Skeletal muscle cell (primary cell): ENCODE data around the gene GTF2H4.
"Not testable (repeated sequence)": the region's sequence is repeated elsewhere in the genome, so short reads cannot be mapped to it uniquely, and the experiment has no call there.

Experiments
- DNase-seq: peaks from one replicate; pipeline ENCODE4 v3.0.0-alpha.2; 2010; ENCODE audit warnings: low read depth
- H3K4me3 ChIP-seq: 2 replicates; pipeline ENCODE4 v1.5.1; 2011; ENCODE audit warnings: low read depth, mild to moderate bottlenecking, control low read depth, low read length, moderate library complexity

The GTF2H4 gene

DNA sequence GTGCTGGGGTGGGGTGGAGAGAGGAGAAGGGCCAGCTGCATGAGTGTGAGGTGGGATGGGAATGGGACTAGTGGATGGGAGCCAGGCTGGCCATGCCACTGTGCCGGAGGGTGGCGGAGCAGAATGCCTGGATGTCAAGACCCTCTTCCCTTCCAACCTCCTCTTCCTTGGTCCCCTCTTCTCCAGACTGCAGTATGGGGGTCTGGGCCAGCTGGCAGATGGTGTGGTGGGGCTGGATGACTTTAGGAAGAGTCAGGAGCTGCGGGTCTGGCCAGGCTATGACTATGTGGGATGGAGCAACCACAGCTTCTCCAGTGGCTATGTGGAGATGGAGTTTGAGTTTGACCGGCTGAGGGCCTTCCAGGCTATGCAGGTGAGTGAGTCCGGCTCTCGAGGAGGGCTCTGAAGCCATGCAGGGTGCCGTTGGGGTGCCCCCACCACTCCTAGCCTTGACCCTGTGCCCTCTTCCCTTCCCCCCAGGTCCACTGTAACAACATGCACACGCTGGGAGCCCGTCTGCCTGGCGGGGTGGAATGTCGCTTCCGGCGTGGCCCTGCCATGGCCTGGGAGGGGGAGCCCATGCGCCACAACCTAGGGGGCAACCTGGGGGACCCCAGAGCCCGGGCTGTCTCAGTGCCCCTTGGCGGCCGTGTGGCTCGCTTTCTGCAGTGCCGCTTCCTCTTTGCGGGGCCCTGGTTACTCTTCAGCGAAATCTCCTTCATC, 16.0 kb upstream of the GTF2H4 start:
- no peak for DNase-seq
- H3K4me3 ChIP-seq = no peak overlapping the region

DNA sequence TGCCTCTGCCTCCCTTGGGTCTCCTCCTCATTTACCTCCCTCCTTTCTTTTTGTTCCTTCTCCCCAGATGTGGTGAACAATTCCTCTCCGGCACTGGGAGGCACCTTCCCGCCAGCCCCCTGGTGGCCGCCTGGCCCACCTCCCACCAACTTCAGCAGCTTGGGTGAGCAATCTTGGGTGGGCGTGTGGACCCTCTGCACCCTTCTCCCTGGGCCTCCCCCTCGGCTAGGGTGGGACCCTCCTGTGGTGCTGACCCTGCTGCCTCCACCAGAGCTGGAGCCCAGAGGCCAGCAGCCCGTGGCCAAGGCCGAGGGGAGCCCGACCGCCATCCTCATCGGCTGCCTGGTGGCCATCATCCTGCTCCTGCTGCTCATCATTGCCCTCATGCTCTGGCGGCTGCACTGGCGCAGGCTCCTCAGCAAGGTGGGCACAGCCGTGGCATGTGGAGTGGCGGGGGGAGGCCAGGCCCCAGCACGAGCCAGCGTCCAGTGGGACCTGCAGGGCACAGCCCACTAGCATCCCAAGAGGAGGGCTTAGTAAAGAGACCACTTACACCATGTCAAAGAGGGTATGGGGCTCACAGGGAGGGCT, 14.9 kb upstream of the GTF2H4 start:
- DNase-seq = no peak
- H3K4me3 ChIP-seq = no peak overlapping the region

DNA sequence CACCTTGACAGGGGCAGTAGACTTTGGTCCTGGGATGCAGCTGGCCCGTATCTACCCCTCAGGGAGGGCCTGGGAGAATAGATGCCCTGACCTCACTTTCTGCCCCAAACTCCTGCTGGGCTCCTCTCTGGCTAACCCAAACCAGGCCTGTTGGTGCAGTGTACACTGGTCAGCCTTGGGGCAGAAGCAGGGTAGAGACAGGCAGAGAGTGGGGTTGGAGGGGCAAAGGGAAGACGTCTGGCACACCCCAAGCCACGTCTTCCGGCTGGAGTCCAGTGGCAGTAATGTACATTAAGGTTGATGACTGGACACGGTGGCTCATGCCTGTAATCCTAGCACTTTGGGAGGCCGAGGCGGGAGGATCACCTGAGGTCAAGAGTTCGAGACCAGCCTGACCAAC, 14.3 kb upstream of the GTF2H4 start:
- DNase-seq = no peak

DNA sequence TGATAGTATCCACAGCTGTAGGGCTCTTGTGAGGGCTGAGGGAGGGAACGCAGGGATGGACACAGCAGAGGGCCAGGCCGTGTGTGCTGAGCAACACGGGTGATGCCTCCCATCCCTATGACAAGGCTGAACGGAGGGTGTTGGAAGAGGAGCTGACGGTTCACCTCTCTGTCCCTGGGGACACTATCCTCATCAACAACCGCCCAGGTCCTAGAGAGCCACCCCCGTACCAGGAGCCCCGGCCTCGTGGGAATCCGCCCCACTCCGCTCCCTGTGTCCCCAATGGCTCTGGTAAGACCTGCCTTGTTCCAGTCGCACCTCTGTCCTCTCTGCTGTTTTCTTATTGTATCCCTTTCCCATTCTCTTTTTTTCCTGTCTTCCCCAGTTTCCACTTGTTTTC, 13.6 kb upstream of the GTF2H4 start:
- no peak overlapping the region for H3K4me3 ChIP-seq
- DNase-seq = no peak

More for the DNA sequence above, 14.3 kb upstream of the GTF2H4 start:
- H3K4me3 ChIP-seq = no peak overlapping the region

DNA sequence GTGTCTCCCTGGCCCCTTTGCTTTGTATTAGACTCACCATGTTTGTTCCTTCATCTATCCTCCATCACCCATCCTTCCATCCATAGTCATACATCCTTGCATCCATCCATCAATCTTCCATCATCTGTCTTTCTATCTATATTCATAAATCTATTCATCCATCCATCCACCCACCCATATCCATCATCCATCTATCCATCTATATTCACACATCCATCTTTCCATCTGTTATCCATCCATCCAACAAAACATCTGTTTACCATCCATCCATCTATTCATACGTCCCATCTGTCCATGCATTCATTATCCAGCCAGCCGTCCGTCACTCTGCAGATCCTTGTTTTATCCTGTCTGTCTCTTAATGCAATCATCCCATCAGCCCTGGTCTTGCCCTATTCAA, 13.1 kb upstream of the GTF2H4 start:
- no peak for DNase-seq
- no peak overlapping the region for H3K4me3 ChIP-seq

DNA sequence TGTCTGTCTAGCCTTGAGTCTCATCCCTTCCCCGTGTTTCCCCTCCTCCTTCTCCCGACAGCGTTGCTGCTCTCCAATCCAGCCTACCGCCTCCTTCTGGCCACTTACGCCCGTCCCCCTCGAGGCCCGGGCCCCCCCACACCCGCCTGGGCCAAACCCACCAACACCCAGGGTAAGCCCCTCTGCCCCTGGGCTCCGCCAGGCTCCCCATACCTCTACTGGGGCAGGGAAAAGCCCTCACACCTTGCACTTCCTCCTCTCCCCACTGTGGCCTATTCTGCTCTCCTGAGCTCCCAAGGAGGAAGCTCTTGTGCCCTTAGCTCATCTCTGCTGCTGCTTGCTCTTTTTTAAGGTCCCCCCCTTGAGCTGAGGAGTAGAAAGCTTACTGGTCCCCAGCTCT, 12.7 kb upstream of the GTF2H4 start:
- H3K4me3 ChIP-seq = no peak overlapping the region

DNA sequence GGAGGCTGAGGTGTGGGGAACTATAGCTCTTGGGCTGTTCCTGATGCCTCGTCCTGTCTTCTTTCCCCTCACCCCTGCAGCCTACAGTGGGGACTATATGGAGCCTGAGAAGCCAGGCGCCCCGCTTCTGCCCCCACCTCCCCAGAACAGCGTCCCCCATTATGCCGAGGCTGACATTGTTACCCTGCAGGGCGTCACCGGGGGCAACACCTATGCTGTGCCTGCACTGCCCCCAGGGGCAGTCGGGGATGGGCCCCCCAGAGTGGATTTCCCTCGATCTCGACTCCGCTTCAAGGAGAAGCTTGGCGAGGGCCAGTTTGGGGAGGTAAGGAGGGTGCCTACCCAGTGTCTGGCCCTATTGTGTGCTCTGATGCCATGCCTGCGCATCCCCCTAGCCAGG, 11.5 kb upstream of the GTF2H4 start:
- DNase-seq = no peak
- H3K4me3 ChIP-seq = no peak overlapping the region

More for the DNA sequence above, 12.7 kb upstream of the GTF2H4 start:
- no peak for DNase-seq

DNA sequence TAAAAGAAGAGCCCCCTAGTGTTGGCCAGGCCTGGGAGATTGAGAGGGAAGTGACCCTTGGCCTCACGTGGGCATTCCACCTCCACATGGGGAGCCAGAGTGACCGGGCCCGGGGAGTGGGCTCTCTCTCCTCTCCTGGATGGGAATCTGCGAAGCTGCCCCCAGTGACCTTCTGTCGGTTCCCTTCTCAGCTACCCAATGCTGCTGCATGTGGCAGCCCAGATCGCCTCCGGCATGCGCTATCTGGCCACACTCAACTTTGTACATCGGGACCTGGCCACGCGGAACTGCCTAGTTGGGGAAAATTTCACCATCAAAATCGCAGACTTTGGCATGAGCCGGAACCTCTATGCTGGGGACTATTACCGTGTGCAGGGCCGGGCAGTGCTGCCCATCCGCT, 10.1 kb upstream of the GTF2H4 start:
- no peak overlapping the region for H3K4me3 ChIP-seq
- DNase-seq = no peak

DNA sequence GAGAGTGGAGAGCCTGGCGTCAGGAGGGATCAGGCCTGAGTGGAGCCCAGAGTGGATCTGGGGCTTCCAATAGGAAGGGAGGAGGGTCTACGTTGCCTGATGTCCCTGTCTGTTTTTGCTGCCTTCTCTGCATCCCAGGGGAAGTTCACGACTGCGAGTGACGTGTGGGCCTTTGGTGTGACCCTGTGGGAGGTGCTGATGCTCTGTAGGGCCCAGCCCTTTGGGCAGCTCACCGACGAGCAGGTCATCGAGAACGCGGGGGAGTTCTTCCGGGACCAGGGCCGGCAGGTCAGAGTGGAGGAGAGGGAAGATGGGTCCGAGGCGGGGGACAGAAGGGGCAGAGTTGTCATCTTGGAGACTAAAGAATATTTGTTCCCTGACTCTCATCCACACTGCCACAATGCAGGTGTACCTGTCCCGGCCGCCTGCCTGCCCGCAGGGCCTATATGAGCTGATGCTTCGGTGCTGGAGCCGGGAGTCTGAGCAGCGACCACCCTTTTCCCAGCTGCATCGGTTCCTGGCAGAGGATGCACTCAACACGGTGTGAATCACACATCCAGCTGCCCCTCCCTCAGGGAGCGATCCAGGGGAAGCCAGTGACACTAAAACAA, 9.2 kb upstream of the GTF2H4 start:
- no peak for DNase-seq
- H3K4me3 ChIP-seq = no peak overlapping the region

DNA sequence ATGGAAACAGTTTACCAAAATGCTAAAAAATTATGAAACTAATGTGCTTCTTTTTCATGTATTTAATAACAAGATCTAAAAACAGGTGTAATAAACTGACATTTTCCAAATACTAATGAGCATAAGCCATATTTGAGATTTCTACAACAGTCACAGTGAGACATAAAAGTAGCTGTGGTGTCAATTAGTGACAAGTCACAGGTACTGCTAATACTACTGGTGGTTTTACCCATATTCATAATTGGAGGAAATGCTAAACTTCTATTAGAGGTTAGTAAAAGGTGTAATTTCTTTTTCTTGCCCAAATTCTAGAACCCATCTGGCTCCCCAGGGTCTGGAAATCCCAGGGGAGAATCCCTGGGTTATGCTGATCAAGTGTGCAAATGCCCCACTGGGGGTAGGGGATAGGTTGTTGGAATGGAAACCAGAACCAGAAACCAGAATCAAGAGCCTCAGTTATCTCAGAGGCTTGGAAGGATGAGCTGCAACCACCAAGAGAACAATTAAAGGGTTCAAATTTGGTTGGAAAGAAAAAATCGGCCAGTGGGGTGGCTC, 7.1 kb upstream of the GTF2H4 start:
- H3K4me3 ChIP-seq = no peak overlapping the region
- no peak for DNase-seq

DNA sequence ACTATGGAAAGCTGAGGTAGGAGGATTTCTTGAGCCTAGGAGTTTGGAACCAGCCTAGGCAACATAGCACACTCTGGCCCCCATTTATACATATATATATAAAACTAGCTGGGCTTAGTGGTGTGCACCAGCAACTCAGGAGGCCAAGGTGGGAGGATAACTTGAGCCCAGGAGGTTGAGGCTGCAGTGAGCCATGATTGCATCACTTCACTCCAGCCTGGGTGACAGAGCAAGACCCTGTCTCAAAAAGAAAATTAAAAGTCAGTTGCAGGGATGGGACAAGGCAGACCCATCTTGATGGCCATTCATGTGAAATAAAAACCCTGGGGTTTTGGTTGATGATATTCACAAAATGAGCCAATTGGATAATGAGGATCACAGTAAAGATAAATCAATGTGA, 6.6 kb upstream of the GTF2H4 start:
- no peak overlapping the region for H3K4me3 ChIP-seq
- DNase-seq = no peak

DNA sequence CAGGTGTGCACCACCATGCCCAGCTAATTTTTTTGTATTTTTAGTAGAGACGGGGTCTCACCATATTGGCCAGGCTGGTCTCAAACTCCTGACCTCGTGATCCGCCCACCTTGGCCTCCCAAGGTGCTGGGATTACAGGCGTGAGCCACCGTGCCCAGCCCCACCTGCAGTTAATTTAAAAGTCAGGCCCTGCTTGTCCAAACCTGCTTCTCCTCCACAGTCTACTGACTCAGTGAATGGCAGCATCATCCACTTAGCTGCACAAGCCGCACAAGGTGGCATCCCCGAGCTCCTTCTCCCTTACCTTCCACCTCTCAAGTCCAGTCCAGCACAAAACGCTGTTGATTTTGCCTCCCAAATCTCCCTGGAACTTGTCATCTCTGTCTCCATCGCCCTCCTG, 5.8 kb upstream of the GTF2H4 start:
- not testable (repeated sequence) for DNase-seq, H3K4me3 ChIP-seq

DNA sequence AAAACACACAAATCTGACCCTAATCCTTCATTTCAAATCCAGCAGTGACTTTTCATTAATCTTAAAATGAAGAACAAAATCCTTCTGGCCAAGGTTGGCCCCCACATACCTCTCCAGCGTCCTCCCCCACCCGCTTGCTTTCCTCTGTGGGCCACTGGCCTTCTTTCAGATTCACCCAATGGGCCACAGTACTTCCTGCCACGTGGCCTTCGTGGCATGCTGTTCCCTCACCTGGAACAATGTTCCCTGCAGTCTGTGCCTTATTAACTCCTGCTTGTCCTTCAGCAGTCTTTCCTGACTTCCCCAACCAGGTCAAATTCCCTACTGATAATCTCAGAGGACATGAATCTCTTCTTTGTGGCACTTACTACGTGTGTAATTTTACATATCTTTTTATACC, 5.3 kb upstream of the GTF2H4 start:
- no peak for DNase-seq
- H3K4me3 ChIP-seq = no peak overlapping the region

DNA sequence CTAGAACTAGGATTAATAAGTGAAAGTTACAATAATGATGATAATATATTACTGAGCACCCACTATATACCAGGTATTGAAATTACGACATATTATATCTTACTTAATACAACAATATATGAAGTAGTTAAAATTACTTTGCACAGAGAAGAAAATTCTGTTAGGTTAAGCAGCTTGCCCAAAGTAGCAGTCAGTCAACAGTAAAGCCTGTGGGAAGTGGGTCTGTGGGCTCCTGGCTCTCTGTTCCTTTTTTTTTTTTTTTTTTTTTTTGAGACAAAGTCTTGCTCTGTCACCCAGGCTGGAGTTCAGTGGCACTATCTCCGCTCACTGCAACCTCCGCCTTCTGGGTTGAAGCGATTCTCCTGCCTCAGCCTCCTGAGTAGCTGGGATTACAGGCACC, 4.8 kb upstream of the GTF2H4 start:
- H3K4me3 ChIP-seq = no peak overlapping the region

DNA sequence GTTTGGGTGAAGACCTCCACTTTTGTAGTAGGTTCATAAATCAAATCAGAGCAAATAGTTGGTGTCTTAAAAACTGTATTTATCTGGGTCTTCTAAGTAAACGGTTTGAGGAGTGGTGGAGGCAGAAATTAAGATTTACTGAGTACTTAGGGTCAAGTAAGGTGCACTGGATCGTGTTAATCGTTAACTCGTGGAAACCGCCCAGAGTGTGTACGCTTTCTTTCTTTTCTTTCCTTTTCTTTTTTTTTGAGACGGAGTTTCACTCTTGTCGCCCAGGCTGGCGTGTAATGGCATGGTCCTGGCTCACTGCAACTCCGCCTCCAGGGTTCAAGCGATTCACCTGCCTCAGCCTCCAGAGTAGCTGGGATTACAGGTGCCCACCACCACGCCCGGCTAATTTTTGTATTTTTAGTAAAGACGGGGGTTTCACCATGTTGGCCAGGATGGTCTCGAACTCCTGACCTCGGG, 683 bp upstream of the GTF2H4 start:
- not testable (repeated sequence) for DNase-seq
- peak overlapping the region; percentile 85 for H3K4me3 ChIP-seq

More for the DNA sequence above, 4.8 kb upstream of the GTF2H4 start:
- DNase-seq = no peak

DNA sequence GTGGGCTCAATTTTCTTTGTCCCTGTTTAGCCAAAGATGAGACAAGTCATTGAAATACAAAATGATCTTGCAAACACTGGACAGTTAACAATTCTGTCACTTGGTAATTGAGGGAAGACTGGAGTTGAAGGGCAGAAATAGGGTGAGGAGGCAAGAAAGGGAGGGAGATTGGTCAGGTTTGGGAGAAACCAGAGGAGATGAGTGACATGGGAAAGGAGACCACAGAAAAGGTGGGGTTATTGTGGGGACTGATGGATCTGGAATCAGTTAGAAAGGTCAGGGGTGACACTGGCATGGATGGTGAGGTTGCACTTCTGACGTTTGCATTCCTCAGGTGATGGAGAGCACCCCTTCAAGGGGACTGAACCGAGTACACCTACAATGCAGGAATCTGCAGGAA, 693 bp downstream of the GTF2H4 start:
- H3K4me3 ChIP-seq = peak overlapping the region; percentile 85
- no peak for DNase-seq

DNA sequence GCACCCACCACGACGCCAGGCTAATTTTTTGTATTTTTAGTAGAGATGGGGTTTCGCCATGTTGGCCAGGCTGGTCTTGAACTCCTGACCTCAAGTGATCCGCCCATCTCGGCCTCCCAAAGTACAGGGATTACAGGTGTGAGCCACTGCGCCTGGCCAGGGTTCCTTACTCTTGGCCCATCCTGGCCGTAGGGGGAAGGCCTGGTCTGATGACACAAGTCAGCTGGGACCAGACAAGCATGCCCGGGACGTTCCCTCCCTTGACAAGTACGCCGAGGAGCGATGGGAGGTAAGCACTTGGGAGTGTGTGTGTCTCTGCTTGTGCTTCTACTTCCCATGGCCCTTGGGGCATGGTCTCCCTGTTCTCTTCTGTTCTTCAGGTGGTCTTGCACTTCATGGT, 2.5 kb downstream of the GTF2H4 start:
- DNase-seq, H3K4me3 ChIP-seq: not testable (repeated sequence)

DNA sequence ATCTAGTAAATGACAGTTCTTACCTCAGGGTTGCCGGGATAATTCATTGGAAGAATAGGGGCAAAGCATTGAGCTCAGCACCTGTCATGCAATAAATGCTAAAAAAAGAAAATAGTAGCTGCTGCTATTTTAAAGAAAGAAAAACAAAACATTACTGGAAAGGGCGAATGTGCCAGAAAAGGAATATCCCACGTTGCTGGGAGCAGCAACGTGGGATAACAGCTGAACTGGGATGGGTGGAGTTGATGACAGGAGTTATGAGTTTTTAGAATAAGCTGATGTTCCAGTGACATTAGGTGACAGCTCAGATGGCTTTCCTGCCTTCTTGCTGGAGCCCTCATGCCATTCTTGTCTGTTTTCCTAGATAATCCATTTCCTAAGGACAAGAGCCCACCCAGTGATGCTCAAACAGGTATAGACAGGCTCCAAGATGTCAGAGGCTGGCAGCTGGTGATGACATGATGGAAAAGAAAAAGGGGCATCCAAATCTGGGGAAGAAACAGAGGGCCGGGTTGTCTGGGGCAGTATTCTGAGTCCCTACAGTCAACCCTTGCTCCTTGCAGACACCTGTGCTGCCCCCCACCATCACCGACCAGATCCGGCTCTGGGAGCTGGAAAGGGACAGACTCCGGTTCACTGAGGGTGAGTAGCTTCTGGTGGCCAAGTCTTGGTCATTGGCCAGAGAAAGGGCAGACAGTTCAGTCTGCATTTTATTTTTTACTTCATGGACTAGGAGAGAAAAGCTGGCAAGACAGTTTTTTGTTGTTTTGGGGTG, 4.9 kb downstream of the GTF2H4 start:
- no peak overlapping the region for H3K4me3 ChIP-seq
- DNase-seq = no peak

DNA sequence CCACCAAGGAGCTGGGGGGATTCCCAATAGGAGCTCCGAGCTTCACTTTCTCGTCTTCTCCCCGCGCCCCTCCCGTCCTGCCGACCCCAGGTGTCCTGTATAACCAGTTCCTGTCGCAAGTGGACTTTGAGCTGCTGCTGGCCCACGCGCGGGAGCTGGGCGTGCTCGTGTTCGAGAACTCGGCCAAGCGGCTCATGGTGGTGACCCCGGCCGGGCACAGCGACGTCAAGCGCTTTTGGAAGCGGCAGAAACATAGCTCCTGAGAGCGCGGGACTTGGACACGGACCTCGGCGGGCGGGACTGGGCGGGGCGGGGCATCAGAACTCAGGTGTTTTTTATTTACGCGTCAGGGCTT, 5.7 kb downstream of the GTF2H4 start:
- no peak for DNase-seq
- H3K4me3 ChIP-seq = peak overlapping the region; percentile 53
